PFSK-1 (cell line): ENCODE data around the gene VPS37C.

ENCODE experiments used
- FOXP2 ChIP-seq: optimal IDR thresholded peaks from 2 replicates; pipeline ENCODE3; 2011; ENCODE audit warnings: borderline replicate concordance, control low read depth, inconsistent platforms; ENCODE audit not compliant: insufficient read depth; ENCODE audit errors: extremely low read length, extremely low read depth
- POLR2AphosphoS5 ChIP-seq: IDR thresholded peaks from 2 replicates; pipeline ENCODE4 v1.6.1; 2012; ENCODE audit warnings: low read depth, mild to moderate bottlenecking, control low read depth, low read length, moderate library complexity
- REST ChIP-seq, 2 experiments: IDR thresholded peaks; 2 replicates each; pipeline versions ENCODE4 v1.6.1 to v1.8.0; 2011 to 2012; ENCODE audit warnings: low read depth in 2 of 2, low read length in 2 of 2, control low read depth in 1 of 2, inconsistent platforms in 1 of 2, mild to moderate bottlenecking in 1 of 2, moderate library complexity in 1 of 2; ENCODE audit not compliant: insufficient read depth in 1 of 2
- SIN3A ChIP-seq: IDR thresholded peaks from 2 replicates; pipeline ENCODE4 v1.6.1; 2012; ENCODE audit warnings: mild to moderate bottlenecking, low read length, moderate library complexity, borderline replicate concordance; ENCODE audit not compliant: insufficient read depth
- TAF1 ChIP-seq: IDR thresholded peaks from 2 replicates; pipeline ENCODE4 v1.6.1; 2012; ENCODE audit warnings: low read length, control low read depth, borderline replicate concordance; ENCODE audit not compliant: insufficient read depth

VPS37C gene

GRCh38 chr11:61154528-61154927, 6.7 kb downstream of the VPS37C start:
- TF ChIP-seq REST (IDR thresholded peaks at IDR 0.05; ENCODE audit: insufficient read depth in 1 of 2, low read depth in 2 of 2, low read length in 2 of 2) (no peak), POLR2AphosphoS5 (no peak), SIN3A (no peak), TAF1 (no peak), FOXP2 (no peak)

GRCh38 chr11:61153593-61154095, 7.6 kb downstream of the VPS37C start:
- TF ChIP-seq SIN3A: no peak
- TF ChIP-seq FOXP2: no peak
- no peak for TF ChIP-seq REST (IDR thresholded peaks at IDR 0.05; ENCODE audit: insufficient read depth in 1 of 2, low read depth in 2 of 2, low read length in 2 of 2)
- no peak for TF ChIP-seq TAF1
- TF ChIP-seq POLR2AphosphoS5: no peak

GRCh38 chr11:61152816-61153592, 8.2 kb downstream of the VPS37C start:
- TF ChIP-seq REST (IDR thresholded peaks at IDR 0.05; ENCODE audit: insufficient read depth in 1 of 2, low read depth in 2 of 2, low read length in 2 of 2) (no peak), FOXP2 (no peak), TAF1 (no peak), POLR2AphosphoS5 (no peak), SIN3A (no peak)

GRCh38 chr11:61151545-61152252, 9.5 kb downstream of the VPS37C start:
- TF ChIP-seq TAF1: no peak
- TF ChIP-seq POLR2AphosphoS5: no peak
- no peak for TF ChIP-seq FOXP2
- TF ChIP-seq SIN3A: no peak
- TF ChIP-seq REST (IDR thresholded peaks at IDR 0.05; ENCODE audit: insufficient read depth in 1 of 2, low read depth in 2 of 2, low read length in 2 of 2): no peak
